Coronary artery (tissue), 2 donors: Measurements from ENCODE around the gene AIP.

Experiments used
- DNase-seq: peaks from one replicate; pipeline ENCODE4 v3.0.0-alpha.2; 2017; ENCODE audit warnings: low spot score
- H3K27ac ChIP-seq, 2 donors: fragments of 200-600 bp; sonication (generic); one replicate each; pipeline ENCODE4 v1.5.1; 2016 to 2019
- H3K4me3 ChIP-seq: fragments of 200-600 bp; sonication (generic); 2 replicates; pipeline ENCODE4 v1.5.1; 2016; ENCODE audit warnings: mild to moderate bottlenecking, moderate library complexity
- TF ChIP-seq, protein P1 (sequence below): fragments of 200-600 bp; sonication (generic); IDR thresholded peaks from one replicate; pipeline ENCODE4 v1.5.1; 2019; ENCODE audit warnings: antibody characterized with exemption

The AIP gene

DNA sequence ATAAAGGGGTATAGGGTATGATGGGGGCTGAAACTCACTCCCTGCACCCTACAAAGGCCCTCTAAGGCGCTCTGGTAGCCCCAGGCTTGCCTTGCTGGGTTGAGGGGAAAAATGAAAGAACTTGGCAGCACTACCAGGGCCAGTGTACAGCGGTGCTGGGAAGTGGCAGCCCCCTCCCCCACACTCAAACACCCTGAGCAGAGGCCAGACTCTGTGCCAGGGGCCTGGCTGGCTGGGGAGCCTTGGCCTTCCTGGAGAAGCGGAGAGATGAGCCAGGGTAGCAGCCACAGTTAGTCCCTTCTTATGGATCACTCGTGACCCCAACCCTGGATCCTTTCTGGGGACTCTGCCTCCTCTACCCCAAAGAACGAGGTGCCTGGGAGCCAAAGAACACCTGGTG lies 16.5 kb upstream of the AIP start:
- DNase-seq = no peak
- no peak overlapping the region for H3K27ac ChIP-seq

GRCh38 chr11:67466962-67467771 lies 15.7 kb upstream of the AIP start:
- Histone ChIP-seq H3K27ac (peak overlapping the region in 1 of 2 donors; percentile 91), H3K4me3 (no peak overlapping the region)
- no peak for DNase-seq
- TF ChIP-seq, protein P1, sequence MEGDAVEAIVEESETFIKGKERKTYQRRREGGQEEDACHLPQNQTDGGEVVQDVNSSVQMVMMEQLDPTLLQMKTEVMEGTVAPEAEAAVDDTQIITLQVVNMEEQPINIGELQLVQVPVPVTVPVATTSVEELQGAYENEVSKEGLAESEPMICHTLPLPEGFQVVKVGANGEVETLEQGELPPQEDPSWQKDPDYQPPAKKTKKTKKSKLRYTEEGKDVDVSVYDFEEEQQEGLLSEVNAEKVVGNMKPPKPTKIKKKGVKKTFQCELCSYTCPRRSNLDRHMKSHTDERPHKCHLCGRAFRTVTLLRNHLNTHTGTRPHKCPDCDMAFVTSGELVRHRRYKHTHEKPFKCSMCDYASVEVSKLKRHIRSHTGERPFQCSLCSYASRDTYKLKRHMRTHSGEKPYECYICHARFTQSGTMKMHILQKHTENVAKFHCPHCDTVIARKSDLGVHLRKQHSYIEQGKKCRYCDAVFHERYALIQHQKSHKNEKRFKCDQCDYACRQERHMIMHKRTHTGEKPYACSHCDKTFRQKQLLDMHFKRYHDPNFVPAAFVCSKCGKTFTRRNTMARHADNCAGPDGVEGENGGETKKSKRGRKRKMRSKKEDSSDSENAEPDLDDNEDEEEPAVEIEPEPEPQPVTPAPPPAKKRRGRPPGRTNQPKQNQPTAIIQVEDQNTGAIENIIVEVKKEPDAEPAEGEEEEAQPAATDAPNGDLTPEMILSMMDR = no peak

More for the DNA sequence above, 16.5 kb upstream of the AIP start:
- no peak overlapping the region for H3K4me3 ChIP-seq
- TF ChIP-seq, protein P1 = no peak

GRCh38 chr11:67468056-67468455 lies 14.8 kb upstream of the AIP start:
- TF ChIP-seq, protein P1 = no peak
- H3K4me3 ChIP-seq = peak overlapping the region; percentile 93
- DNase-seq = no peak
- H3K27ac ChIP-seq = peak overlapping the region; percentile 77 to 91

GRCh38 chr11:67468456-67468758 lies 14.4 kb upstream of the AIP start:
- TF ChIP-seq, protein P1 = no peak
- no peak for DNase-seq
- Histone ChIP-seq H3K27ac (peak overlapping the region; percentile 77 to 91), H3K4me3 (peak overlapping the region; percentile 93)

- H3K27ac ChIP-seq = peak within 1 kb of the TSS; percentile 77 to 91
- peak; percentile 96 for DNase-seq
- H3K4me3 ChIP-seq = peak within 1 kb of the TSS; percentile 93
- TF ChIP-seq, protein P1 = no peak
Observed at GRCh38 chr11:67468759-67469507, 13.9 kb upstream of the AIP start, which contains the start of gene TMEM134. Gene TMEM134 (minus strand): TSS chr11:67469251. CDS start chr11:67469192, 59 bp downstream.

GRCh38 chr11:67469508-67469811 lies 13.4 kb upstream of the AIP start:
- TF ChIP-seq, protein P1 = no peak

More at GRCh38 chr11:67469508-67469811, 13.4 kb upstream of the AIP start:
- peak overlapping the region; percentile 77 to 91 for H3K27ac ChIP-seq
- H3K4me3 ChIP-seq = peak overlapping the region; percentile 93
- DNase-seq = no peak
